ENCODE data around the gene PSMG3.
A peak's percentile ranks its signal among the peaks of the same experiment; 100 is the strongest.

PSMG3 gene

DNA sequence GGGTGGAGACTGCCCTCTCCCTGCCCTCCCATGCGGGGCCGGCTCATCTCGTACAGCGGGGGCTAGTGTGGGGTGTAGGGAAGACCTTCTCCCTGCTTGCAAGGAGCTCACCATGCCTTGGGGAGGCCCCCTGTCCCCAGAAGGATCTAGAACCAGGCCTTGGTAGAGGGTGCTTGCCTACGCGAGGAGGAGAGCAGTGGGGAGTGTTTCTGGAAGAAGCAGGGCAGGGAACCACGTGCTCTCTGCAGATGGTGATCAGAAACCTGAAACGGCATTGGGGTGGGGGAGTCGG lies 36.6 kb downstream of the PSMG3 start:
- TF ChIP-seq ESRRG (CRISPR knock-in tag; IDR thresholded peaks at IDR 0.05) (no peak), RARB (CRISPR knock-in tag; IDR thresholded peaks at IDR 0.05) (no peak), TCF4 (CRISPR knock-in tag; IDR thresholded peaks at IDR 0.05; ENCODE audit: borderline replicate concordance) (no peak), GLIS3 (CRISPR knock-in tag; IDR thresholded peaks at IDR 0.05) (no peak), ZC3H10 (CRISPR knock-in tag; IDR thresholded peaks at IDR 0.05) (no peak), PATZ1 (CRISPR knock-in tag; IDR thresholded peaks at IDR 0.05; ENCODE audit: borderline replicate concordance) (no peak), ZNF565 (CRISPR knock-in tag; conservative IDR thresholded peaks at IDR 0.05; ENCODE audit: low read depth) (no peak), CSDC2 (CRISPR knock-in tag; IDR thresholded peaks at IDR 0.05) (no peak), PPARA (CRISPR knock-in tag; IDR thresholded peaks at IDR 0.05; ENCODE audit: borderline replicate concordance) (no peak), ZNF8 (CRISPR knock-in tag; IDR thresholded peaks at IDR 0.05) (no peak)
- TF ChIP-seq, protein P1, sequence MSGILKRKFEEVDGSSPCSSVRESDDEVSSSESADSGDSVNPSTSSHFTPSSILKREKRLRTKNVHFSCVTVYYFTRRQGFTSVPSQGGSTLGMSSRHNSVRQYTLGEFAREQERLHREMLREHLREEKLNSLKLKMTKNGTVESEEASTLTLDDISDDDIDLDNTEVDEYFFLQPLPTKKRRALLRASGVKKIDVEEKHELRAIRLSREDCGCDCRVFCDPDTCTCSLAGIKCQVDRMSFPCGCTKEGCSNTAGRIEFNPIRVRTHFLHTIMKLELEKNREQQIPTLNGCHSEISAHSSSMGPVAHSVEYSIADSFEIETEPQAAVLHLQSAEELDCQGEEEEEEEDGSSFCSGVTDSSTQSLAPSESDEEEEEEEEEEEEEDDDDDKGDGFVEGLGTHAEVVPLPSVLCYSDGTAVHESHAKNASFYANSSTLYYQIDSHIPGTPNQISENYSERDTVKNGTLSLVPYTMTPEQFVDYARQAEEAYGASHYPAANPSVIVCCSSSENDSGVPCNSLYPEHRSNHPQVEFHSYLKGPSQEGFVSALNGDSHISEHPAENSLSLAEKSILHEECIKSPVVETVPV (CRISPR knock-in tag; IDR thresholded peaks at IDR 0.05), result no peak
- no peak for ATAC-seq

DNA sequence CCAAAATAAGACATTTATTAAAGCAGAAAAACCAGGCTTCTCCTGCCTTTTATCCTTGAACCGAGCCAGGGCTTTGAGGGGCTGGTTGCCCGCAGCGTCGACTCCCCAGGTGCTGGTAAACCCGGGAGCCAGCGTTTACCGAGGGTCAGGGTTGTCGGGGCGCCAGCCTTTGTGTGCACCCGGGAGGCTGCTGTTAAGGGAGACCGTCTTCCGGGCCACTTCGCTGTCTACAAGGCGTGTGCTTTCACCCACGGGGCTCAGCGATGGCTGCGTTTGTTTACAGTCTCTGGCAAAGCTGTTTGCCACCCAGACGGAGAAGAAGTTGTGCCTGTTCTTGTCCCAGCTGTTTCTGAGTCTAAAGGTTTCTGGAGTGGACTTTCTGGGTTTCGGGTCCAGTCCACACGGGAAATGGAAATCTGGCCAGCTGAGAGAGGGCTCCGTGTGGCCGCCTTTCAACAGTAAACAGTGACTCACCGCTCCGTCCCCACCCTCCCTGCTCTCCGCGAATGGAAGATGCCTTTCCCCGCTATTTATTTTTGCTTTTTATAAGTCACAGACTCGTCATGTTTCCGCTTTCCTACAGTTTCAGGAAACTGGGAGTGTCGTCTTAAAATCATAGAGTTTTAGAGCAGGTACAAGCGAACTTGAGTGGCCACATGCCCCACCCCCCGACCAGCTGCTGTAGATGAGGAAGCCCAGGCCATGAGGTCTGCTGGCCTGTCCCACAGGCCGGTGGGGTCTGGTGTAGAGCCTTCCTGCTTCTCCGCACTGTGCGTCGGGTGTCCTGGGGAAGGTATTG lies 37.2 kb downstream of the PSMG3 start:
- peak; percentile 59; the same call in 1 of the 2 replicates for TF ChIP-seq POU6F1 (CRISPR knock-in tag; IDR thresholded peaks at IDR 0.05; ENCODE audit: borderline replicate concordance, low read depth)
- no peak for TF ChIP-seq ARNTL (CRISPR knock-in tag; IDR thresholded peaks at IDR 0.05; ENCODE audit: borderline replicate concordance, low read depth)
- TF ChIP-seq ZFP3 (CRISPR knock-in tag; IDR thresholded peaks at IDR 0.05), result no peak
- ATAC-seq, result peak; percentile 57

DNA sequence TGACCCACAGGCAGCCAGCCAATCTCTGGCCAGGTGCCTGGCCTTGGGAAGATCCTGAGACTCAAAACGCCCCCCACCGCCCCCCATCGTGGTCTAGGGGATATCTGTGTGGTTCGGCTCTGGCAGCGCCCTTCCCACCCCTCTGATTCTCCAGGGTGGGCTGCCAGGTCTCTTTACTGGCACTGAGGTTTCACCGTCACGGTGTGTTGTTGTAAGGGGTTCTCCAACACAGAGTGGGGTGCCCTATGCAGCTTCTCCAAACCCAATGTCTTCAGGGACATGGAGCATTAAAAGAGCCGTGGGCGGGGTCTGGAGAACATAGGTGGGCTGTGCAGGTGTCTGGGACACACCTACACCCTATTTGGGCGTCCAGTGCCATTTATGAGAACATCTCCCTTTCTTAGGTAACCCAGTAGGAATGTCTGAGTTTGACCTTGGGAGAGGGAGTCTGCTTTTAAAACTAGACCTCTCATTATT lies 37.8 kb downstream of the PSMG3 start:
- no peak for ATAC-seq
- TF ChIP-seq ZFP3 (CRISPR knock-in tag; IDR thresholded peaks at IDR 0.05) (no peak), BACH2 (CRISPR knock-in tag; IDR thresholded peaks at IDR 0.05; ENCODE audit: borderline replicate concordance) (no peak), ISL1 (CRISPR knock-in tag; IDR thresholded peaks at IDR 0.05) (no peak)

DNA sequence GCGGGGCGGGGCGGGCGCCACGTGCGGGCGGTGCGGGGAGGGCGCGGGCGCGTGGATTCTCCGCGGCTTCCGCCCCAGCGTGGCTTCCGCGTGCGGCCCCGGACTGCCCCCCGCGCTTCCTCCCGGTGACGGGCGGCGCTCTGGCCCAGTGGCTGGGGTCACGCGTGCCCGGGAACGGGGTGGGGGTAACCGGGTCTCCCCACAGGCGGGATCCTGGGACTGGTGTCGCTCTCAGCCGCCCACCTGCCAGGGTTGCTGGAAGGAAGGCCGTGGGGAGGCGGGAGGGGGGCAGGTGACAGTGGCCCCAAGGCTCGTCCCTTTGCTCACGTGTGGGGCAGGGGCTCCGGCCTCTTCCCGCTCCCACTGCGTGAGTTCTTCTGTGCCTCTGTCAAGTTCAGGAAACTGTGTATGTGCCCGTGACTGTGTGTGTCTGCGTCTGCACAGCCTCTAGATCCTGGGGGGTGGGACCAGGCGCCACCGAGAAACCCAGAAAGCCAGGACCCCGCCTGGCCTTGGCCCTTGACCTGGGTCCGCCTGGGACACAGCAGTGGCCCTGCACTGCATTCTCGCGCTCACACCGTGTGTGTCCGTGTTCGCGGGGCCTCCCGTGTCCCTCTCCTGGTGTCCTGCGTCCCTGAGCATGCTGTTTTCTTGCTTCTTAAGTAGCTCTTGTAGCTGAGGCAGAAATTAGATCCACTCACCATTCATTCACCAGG lies 38.4 kb downstream of the PSMG3 start:
- ATAC-seq, result 0 out of 3 replicates have a peak, but pooled peaks have one; percentile 0
- no peak for TF ChIP-seq ISL1 (CRISPR knock-in tag; IDR thresholded peaks at IDR 0.05)
- TF ChIP-seq ZFP3 (CRISPR knock-in tag; IDR thresholded peaks at IDR 0.05), result no peak
- no peak for TF ChIP-seq SNAI2 (CRISPR knock-in tag; IDR thresholded peaks at IDR 0.05)
- TF ChIP-seq TOX (CRISPR knock-in tag; IDR thresholded peaks at IDR 0.05; ENCODE audit: borderline replicate concordance), result no peak
- TF ChIP-seq, protein P1 (CRISPR knock-in tag; IDR thresholded peaks at IDR 0.05), result no peak
- no peak for TF ChIP-seq POU6F1 (CRISPR knock-in tag; IDR thresholded peaks at IDR 0.05; ENCODE audit: borderline replicate concordance, low read depth)
- no peak for TF ChIP-seq OSR1 (CRISPR knock-in tag; IDR thresholded peaks at IDR 0.05)
- TF ChIP-seq PATZ1 (CRISPR knock-in tag; IDR thresholded peaks at IDR 0.05; ENCODE audit: borderline replicate concordance), result no peak
- no peak for TF ChIP-seq ZC3H10 (CRISPR knock-in tag; IDR thresholded peaks at IDR 0.05)
- no peak for TF ChIP-seq RARB (CRISPR knock-in tag; IDR thresholded peaks at IDR 0.05)
- TF ChIP-seq ARNTL (CRISPR knock-in tag; IDR thresholded peaks at IDR 0.05; ENCODE audit: borderline replicate concordance, low read depth), result no peak
- TF ChIP-seq TCF4 (CRISPR knock-in tag; IDR thresholded peaks at IDR 0.05; ENCODE audit: borderline replicate concordance), result no peak
- no peak for TF ChIP-seq CREB5 (CRISPR knock-in tag; IDR thresholded peaks at IDR 0.05; ENCODE audit: low read depth)

All from SK-N-SH treated with all-trans-retinoic acid at 6 μM for 48 hours (cell line).